Lower lobe of right lung (tissue), 2 donors: ENCODE data around the gene PLD5. TPM values are rescaled to one million over a fixed set of nuclear protein-coding genes. Genes with fewer than 3 reads are reported as not detected.
"Not testable (repeated sequence)": the region's sequence is repeated elsewhere in the genome, so short reads cannot be mapped to it uniquely, and the experiment has no call there.

Experiments
- ATAC-seq, 2 donors: fragments of 200-7000 bp; cut with Tn5 transposase; one replicate each; pipeline ENCODE4 v1.9.1; 2020 to 2022; ENCODE audit warnings: mild to moderate bottlenecking in 2 of 2, moderate library complexity in 2 of 2
- DNase-seq: peaks from one replicate; pipeline ENCODE4 v3.0.0-alpha.2; 2020
- H3K27ac ChIP-seq: fragments of 200-600 bp; one replicate; pipeline ENCODE4 v1.8.0; 2022
- H3K27me3 ChIP-seq: fragments of 200-600 bp; one replicate; pipeline ENCODE4 v1.8.0; 2022; ENCODE audit warnings: low read depth
- H3K36me3 ChIP-seq: fragments of 200-600 bp; one replicate; pipeline ENCODE4 v1.8.0; 2022; ENCODE audit warnings: mild to moderate bottlenecking
- H3K4me1 ChIP-seq: fragments of 200-600 bp; one replicate; pipeline ENCODE4 v1.8.0; 2022
- H3K4me3 ChIP-seq: fragments of 200-600 bp; one replicate; pipeline ENCODE4 v1.8.0; 2022; ENCODE audit warnings: mild to moderate bottlenecking
- H3K9me3 ChIP-seq: fragments of 200-600 bp; one replicate; pipeline ENCODE4 v1.8.0; 2022
- intact Hi-C: fragments of 100-400 bp; cut with DNase I; formaldehyde crosslinking; loops from one replicate; pipeline ENCODE4 v1.11.0; 2022
- total RNA-seq: library from RNA; stranded (reverse); fragmentation: NEBNext Ultra II Directional; extraction: Animal tissue kit (Norgen Biotek cat#: 25700); gene quantifications from one replicate; pipeline ENCODE4 v1.2.1, GENCODE V29; 2021
- TF ChIP-seq, protein P1 (sequence below): fragments of 200-600 bp; IDR thresholded peaks from one replicate; pipeline ENCODE4 v1.8.0; 2022; ENCODE audit warnings: antibody characterized with exemption, mild to moderate bottlenecking
- donor health status: DM: no; HTN: yes; CAD: no; lungs with severe emphysema.

Gene PLD5
- total RNA-seq, 1 donor from 2014 or later: 0.21 TPM

DNA sequence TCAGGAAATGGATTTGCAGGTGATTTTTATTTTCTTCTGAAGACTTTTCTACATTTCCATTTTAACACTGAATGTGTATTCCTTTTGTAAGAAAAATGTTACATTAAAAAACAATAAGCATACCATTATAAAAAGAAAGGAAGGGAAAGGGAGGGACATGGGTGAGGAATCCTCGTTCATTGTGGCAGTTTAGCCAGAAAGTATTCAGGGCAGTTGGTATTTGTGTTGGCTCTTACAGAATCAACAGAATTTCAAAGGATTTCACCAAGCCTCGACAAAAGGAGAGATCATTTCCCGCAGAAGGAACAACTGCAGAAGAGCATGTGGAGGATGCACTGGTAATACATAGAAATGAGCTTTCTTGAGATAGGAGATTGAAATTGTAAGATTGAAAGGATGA lies 35.0 kb downstream of the PLD5 start:
- intact Hi-C loops: no loop called here
- Histone ChIP-seq H3K4me1 (no peaks in the 10 kb centered on the region), H3K27me3 (no peaks in the 10 kb centered on the region), H3K9me3 (no peaks in the 10 kb centered on the region), H3K36me3 (no peaks in the 10 kb centered on the region), H3K27ac (no peak overlapping the region), H3K4me3 (no peak overlapping the region)
- TF ChIP-seq, protein P1, sequence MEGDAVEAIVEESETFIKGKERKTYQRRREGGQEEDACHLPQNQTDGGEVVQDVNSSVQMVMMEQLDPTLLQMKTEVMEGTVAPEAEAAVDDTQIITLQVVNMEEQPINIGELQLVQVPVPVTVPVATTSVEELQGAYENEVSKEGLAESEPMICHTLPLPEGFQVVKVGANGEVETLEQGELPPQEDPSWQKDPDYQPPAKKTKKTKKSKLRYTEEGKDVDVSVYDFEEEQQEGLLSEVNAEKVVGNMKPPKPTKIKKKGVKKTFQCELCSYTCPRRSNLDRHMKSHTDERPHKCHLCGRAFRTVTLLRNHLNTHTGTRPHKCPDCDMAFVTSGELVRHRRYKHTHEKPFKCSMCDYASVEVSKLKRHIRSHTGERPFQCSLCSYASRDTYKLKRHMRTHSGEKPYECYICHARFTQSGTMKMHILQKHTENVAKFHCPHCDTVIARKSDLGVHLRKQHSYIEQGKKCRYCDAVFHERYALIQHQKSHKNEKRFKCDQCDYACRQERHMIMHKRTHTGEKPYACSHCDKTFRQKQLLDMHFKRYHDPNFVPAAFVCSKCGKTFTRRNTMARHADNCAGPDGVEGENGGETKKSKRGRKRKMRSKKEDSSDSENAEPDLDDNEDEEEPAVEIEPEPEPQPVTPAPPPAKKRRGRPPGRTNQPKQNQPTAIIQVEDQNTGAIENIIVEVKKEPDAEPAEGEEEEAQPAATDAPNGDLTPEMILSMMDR: no peak
- ATAC-seq: no peak
- no peak for DNase-seq

DNA sequence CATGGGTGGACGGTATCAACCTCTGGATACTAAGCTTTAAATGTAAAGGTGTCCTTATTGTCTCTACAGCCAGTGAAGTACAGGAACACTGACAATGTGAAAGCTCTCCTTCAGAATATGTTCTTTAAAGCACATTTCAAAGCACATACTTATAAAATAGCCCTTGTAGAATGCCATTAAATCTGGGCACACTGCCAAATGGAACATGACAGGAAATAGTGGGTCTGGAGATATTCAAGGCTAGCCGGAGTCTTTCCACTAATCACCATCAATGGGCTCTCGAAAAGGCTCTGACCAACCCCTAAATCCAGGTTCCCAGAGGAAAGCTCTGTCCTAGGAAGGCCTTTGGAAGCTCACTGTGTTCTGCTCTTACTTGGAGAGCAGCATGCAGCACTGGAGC lies 46.6 kb downstream of the PLD5 start:
- ATAC-seq: peak in 1 of 2 donors; percentile 13

DNA sequence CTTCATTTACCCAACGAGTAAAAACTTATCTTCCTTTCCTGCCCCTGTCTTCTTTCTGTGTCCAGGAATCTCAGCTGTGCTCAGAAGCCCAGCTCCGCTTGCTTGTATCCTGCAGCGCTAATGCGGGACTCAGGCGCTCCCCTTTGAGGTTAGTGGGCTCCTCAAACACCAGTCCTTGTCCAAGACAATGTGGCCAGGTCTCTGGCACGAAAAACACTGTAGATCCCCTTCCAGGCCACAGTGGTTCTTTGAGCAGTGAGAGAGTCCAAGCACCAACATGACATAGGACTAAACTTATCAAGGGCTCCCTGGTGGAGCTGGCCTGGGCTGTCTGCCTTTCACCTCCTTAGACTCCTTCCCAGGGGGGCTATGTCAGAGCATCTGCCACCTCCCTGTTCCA lies 53.7 kb downstream of the PLD5 start:
- Histone ChIP-seq H3K9me3 (no peaks in the 10 kb centered on the region), H3K36me3 (no peaks in the 10 kb centered on the region), H3K27ac (no peak overlapping the region), H3K4me3 (no peak overlapping the region), H3K27me3 (peaks cover 11% of the 10 kb centered on the region), H3K4me1 (no peaks in the 10 kb centered on the region)
- intact Hi-C loops: no loop called here
- DNase-seq (no peak), ATAC-seq (no peak)
- TF ChIP-seq, protein P1: no peak

More for the DNA sequence above, 46.6 kb downstream of the PLD5 start:
- no peak overlapping the region for H3K4me3 ChIP-seq
- H3K9me3 ChIP-seq: no peaks in the 10 kb centered on the region
- TF ChIP-seq, protein P1: no peak
- H3K4me1 ChIP-seq: no peaks in the 10 kb centered on the region
- DNase-seq: no peak
- intact Hi-C loops: no loop called here
- H3K27me3 ChIP-seq: no peaks in the 10 kb centered on the region
- no peak overlapping the region for H3K27ac ChIP-seq
- no peaks in the 10 kb centered on the region for H3K36me3 ChIP-seq

DNA sequence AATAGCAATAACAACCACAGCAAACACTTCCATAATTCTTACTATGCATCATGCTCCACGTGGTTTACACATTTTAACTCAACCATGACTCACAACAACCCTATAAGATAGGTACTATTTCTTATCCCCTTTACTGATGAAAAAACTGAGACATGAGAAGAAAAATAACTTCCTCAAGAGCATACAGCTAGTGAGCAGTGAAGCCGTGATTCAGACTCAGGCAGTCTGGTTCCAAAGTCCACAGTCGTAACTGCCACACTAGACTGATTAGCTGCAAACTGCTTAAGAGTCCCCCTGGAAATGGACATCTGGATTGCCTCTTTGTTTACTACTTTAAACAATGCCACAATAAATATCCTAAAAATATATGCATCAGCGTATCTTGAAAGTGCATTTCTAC lies 55.7 kb downstream of the PLD5 start:
- no peaks in the 10 kb centered on the region for H3K36me3 ChIP-seq
- H3K9me3 ChIP-seq: no peaks in the 10 kb centered on the region
- TF ChIP-seq, protein P1: no peak
- no peak overlapping the region for H3K4me3 ChIP-seq
- ATAC-seq (no peak), DNase-seq (no peak)
- H3K4me1 ChIP-seq: no peaks in the 10 kb centered on the region
- H3K27me3 ChIP-seq: peaks cover 11% of the 10 kb centered on the region
- H3K27ac ChIP-seq: no peak overlapping the region
- intact Hi-C loops: no loop called here

DNA sequence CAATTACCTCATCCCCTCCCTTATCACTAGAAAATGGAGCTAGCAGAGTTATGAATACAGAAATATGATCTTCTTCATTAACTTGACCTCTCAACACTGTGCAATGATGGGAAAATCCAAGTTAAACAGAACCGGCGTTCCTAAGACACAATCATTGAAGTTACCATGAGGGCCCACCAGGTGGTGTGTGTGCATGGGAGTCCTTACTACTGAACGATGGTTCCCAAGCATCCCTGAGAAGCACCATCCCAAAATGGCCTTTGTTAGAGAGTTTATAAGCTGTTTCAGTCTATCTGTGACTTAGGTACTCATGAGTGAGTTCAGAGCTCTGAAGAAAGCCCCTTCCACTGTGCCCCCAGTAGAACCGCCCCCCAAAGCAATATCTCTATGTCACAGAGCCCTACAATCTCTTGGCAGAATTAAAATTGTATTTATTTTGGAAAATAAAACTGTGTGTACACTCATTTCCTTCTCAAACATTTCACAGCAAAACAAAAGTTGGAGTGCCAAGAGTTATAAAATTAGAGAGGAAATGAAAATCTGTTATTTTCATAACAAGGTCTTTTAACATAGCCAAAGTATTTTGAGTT lies 56.8 kb downstream of the PLD5 start:
- Histone ChIP-seq H3K36me3 (no peaks in the 10 kb centered on the region), H3K4me3 (no peak overlapping the region), H3K27me3 (peaks cover 11% of the 10 kb centered on the region), H3K27ac (no peak overlapping the region), H3K9me3 (no peaks in the 10 kb centered on the region), H3K4me1 (no peaks in the 10 kb centered on the region)
- TF ChIP-seq, protein P1: peak; percentile 46
- ATAC-seq (peak; percentile 57 to 59), DNase-seq (no peak)
- intact Hi-C loops: no loop called here

DNA sequence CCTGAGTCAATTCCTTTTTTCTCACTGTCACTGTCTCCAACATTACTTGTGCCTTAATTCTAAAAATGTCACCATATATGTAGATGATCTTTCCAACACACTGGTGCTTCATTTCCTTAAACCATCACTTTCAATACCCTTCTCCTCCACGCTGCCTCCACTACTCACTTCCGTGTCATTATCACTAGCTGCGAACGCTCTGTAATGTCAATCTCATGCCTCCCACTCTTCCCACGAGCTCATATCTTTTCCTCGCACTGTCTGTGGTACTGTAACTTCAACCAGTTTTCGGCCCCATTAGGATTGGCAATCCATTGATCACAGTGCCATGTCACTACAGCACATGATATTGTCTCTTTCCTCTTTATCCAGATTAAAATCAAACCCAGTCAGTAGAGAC lies 61.6 kb downstream of the PLD5 start:
- H3K4me1 ChIP-seq: no peaks in the 10 kb centered on the region
- ATAC-seq (no peak), DNase-seq (no peak)
- H3K36me3 ChIP-seq: no peaks in the 10 kb centered on the region
- H3K9me3 ChIP-seq: no peaks in the 10 kb centered on the region
- no peak overlapping the region for H3K4me3 ChIP-seq
- TF ChIP-seq, protein P1: no peak
- peaks cover 2% of the 10 kb centered on the region for H3K27me3 ChIP-seq
- H3K27ac ChIP-seq: no peak overlapping the region
- intact Hi-C loops: no loop called here

DNA sequence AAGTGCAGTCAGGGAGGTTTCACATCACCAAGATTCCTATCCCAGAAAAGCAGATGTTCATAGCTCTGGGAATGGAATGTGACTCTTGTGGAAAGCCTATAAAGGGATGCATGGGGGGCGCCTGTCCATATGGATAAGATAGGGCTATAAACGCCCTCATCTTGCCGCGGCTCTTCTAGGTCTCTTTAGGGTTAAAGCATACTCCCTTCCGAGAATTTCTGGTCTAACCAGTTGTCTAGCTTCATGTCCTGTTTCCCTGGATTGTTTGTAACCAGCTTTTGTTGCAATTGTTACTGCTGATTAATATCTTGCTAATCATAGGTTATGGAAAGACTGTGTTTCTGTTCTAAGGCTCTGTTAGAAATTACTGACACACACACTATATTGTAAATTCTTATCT lies 64.8 kb downstream of the PLD5 start:
- H3K36me3 ChIP-seq, DNase-seq, H3K4me3 ChIP-seq, ATAC-seq, H3K9me3 ChIP-seq, H3K4me1 ChIP-seq, intact Hi-C loops, H3K27ac ChIP-seq, H3K27me3 ChIP-seq: not testable (repeated sequence)
